Measurements from ENCODE around the gene ABR.
A peak's percentile ranks its signal among the peaks of the same experiment; 100 is the strongest.
"Not testable (repeated sequence)": the region's sequence is repeated elsewhere in the genome, so short reads cannot be mapped to it uniquely, and the experiment has no call there.

The ABR gene

GRCh38 chr17:1120596-1121441, 59.0 kb downstream of the ABR start:
- no peak for DNase-seq (ENCODE audit: low spot score)

GRCh38 chr17:1119924-1120323, 59.9 kb downstream of the ABR start:
- DNase-seq (ENCODE audit: low spot score) = no peak

GRCh38 chr17:1116602-1117001, 63.2 kb downstream of the ABR start:
- DNase-seq (ENCODE audit: low spot score) = no peak

GRCh38 chr17:1112875-1113274, 66.9 kb downstream of the ABR start:
- DNase-seq (ENCODE audit: low spot score) = peak; percentile 24

GRCh38 chr17:1111599-1112443, 68.0 kb downstream of the ABR start:
- no peak for DNase-seq (ENCODE audit: low spot score)

- no peak for DNase-seq (ENCODE audit: low spot score)
Observed at GRCh38 chr17:1110862-1111598, 68.8 kb downstream of the ABR start.

- DNase-seq (ENCODE audit: low spot score) = no peak
Observed at GRCh38 chr17:1110541-1110861, 69.3 kb downstream of the ABR start.

- no peak for DNase-seq (ENCODE audit: low spot score)
Observed at GRCh38 chr17:1109606-1110540, 69.9 kb downstream of the ABR start.

- DNase-seq (ENCODE audit: low spot score) = no peak
Observed at GRCh38 chr17:1108765-1109605, 70.8 kb downstream of the ABR start.

- DNase-seq (ENCODE audit: low spot score) = no peak
Observed at GRCh38 chr17:1108478-1108764, 71.4 kb downstream of the ABR start.

GRCh38 chr17:1107777-1108477, 71.9 kb downstream of the ABR start:
- no peak for DNase-seq (ENCODE audit: low spot score)

GRCh38 chr17:1107083-1107776, 72.6 kb downstream of the ABR start:
- no peak for DNase-seq (ENCODE audit: low spot score)

GRCh38 chr17:1104222-1104621, 75.6 kb downstream of the ABR start:
- no peak for DNase-seq (ENCODE audit: low spot score)

- DNase-seq (ENCODE audit: low spot score) = no peak
Observed at GRCh38 chr17:1100382-1100781, 79.4 kb downstream of the ABR start.

GRCh38 chr17:1099242-1099641, 80.5 kb downstream of the ABR start:
- no peak for DNase-seq (ENCODE audit: low spot score)

GRCh38 chr17:1097972-1098744, 81.6 kb downstream of the ABR start:
- DNase-seq (ENCODE audit: low spot score) = not testable (repeated sequence)

- no peak for DNase-seq (ENCODE audit: low spot score)
Observed at GRCh38 chr17:1096215-1096614, 83.6 kb downstream of the ABR start.

GRCh38 chr17:1095853-1096173, 84.0 kb downstream of the ABR start:
- no peak for DNase-seq (ENCODE audit: low spot score)

All from cerebellar cortex (tissue), 1 donor.